ENCODE measurements around the gene MCU.

The MCU gene

GRCh38 chr10:72841487-72841886 is 149.5 kb downstream of the MCU start:
- DNase-seq (ENCODE audit: low read depth in 2 of 2), result no peak

GRCh38 chr10:72842164-72842563 is 150.2 kb downstream of the MCU start:
- DNase-seq (ENCODE audit: low read depth in 2 of 2), result no peak

- no peak for DNase-seq (ENCODE audit: low read depth in 2 of 2)
These were observed 154.3 kb downstream of the MCU start for GRCh38 chr10:72846238-72846637.

- DNase-seq (ENCODE audit: low read depth in 2 of 2), result no peak
These were observed 155.7 kb downstream of the MCU start for GRCh38 chr10:72847681-72848080.

GRCh38 chr10:72850861-72851260 is 158.9 kb downstream of the MCU start:
- DNase-seq (ENCODE audit: low read depth in 2 of 2), result no peak

GRCh38 chr10:72851509-72851908 is 159.6 kb downstream of the MCU start:
- no peak for DNase-seq (ENCODE audit: low read depth in 2 of 2)

GRCh38 chr10:72852508-72852907 is 160.6 kb downstream of the MCU start:
- DNase-seq (ENCODE audit: low read depth in 2 of 2), result no peak

GRCh38 chr10:72855129-72855528 is 163.2 kb downstream of the MCU start:
- no peak for DNase-seq (ENCODE audit: low read depth in 2 of 2)

GRCh38 chr10:72855790-72856189 is 163.8 kb downstream of the MCU start:
- no peak for DNase-seq (ENCODE audit: low read depth in 2 of 2)

- DNase-seq (ENCODE audit: low read depth in 2 of 2), result no peak
These were observed 166.1 kb downstream of the MCU start for GRCh38 chr10:72858067-72858466.

- no peak for DNase-seq (ENCODE audit: low read depth in 2 of 2)
These were observed 171.0 kb downstream of the MCU start for GRCh38 chr10:72862957-72863356.

GRCh38 chr10:72875250-72876055 is 183.5 kb downstream of the MCU start:
- DNase-seq (ENCODE audit: low read depth in 2 of 2), result no peak

- DNase-seq (ENCODE audit: low read depth in 2 of 2), result no peak
These were observed 187.3 kb downstream of the MCU start for GRCh38 chr10:72879245-72879644.

- no peak for DNase-seq (ENCODE audit: low read depth in 2 of 2)
These were observed 189.3 kb downstream of the MCU start for GRCh38 chr10:72881291-72881690.

GRCh38 chr10:72883861-72884260 is 191.9 kb downstream of the MCU start:
- DNase-seq (ENCODE audit: low read depth in 2 of 2), result no peak

- no peak for DNase-seq (ENCODE audit: low read depth in 2 of 2)
These were observed 194.0 kb downstream of the MCU start for GRCh38 chr10:72885953-72886352.

GRCh38 chr10:72886621-72887020 is 194.7 kb downstream of the MCU start:
- no peak for DNase-seq (ENCODE audit: low read depth in 2 of 2)

- no peak for DNase-seq (ENCODE audit: low read depth in 2 of 2)
These were observed 195.1 kb downstream of the MCU start for GRCh38 chr10:72887043-72887442.

- DNase-seq (ENCODE audit: low read depth in 2 of 2), result no peak
These were observed 196.3 kb downstream of the MCU start for GRCh38 chr10:72888151-72888638.

- DNase-seq (ENCODE audit: low read depth in 2 of 2), result no peak
These were observed 197.5 kb downstream of the MCU start for GRCh38 chr10:72889391-72889831.

- DNase-seq (ENCODE audit: low read depth in 2 of 2), result no peak
These were observed 198.1 kb downstream of the MCU start for GRCh38 chr10:72890086-72890485.

GRCh38 chr10:72893136-72893798 is 201.3 kb downstream of the MCU start, which contains the start of gene OIT3:
OIT3 (plus strand) TSS chr10:72893739; CDS start chr10:72893799, 60 bp downstream.
- no peak for DNase-seq (ENCODE audit: low read depth in 2 of 2)

- no peak for DNase-seq (ENCODE audit: low read depth in 2 of 2)
These were observed 203.4 kb downstream of the MCU start for GRCh38 chr10:72895236-72895850.
